Measurements from ENCODE around the gene PELI2. TPM values are rescaled to one million over a fixed set of nuclear protein-coding genes. Genes with fewer than 3 reads are reported as not detected.

PELI2 gene
- total RNA-seq, 1 experiment from 2014 or later = 10.0 TPM

DNA sequence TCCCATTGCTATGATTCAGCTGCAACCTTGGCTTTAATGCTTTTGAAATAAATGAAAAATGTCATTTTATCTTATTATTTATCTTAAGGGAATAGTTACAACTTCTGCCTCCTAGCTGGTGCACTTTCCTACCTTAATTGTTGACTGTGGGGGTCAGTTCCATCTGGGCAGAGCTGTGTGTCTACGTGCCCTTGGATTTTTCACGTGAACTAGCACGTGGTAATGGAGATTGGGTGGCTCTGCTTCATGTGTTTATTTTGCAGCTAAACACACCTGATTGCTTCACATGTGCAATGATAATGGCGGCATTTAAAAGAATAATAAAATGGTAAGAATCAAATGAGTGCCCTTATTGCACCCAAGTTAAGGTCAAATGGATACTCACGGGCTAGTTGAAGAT lies 10.6 kb upstream of the PELI2 start:
- TF ChIP-seq CTCF (conservative IDR thresholded peaks at IDR 0.05) = no peak
- no peak for TF ChIP-seq EZH2 (IDR thresholded peaks at IDR 0.05; ENCODE audit: low read depth)
- BruUV-seq (replicated peaks) = no TSS peak
- Histone ChIP-seq H3F3A (ENCODE audit: insufficient read depth, low read depth) (no peaks in the 10 kb centered on the region), H3K4me2 (no peak overlapping the region), H3K9me3 (ENCODE audit: insufficient read depth, low read depth) (no peaks in the 10 kb centered on the region), H3K27ac (no peak overlapping the region), H3K27me3 (ENCODE audit: insufficient read depth, low read depth) (no peaks in the 10 kb centered on the region), H2AFZ (no peak overlapping the region), H3K4me1 (replicated peaks; ENCODE audit: insufficient read depth) (no peaks in the 10 kb centered on the region), H3K79me2 (ENCODE audit: low read depth) (no peaks in the 10 kb centered on the region), H4K20me1 (ENCODE audit: insufficient read depth) (no peaks in the 10 kb centered on the region), H3K36me3 (ENCODE audit: low read depth) (no peaks in the 10 kb centered on the region), H3K9me2 (ENCODE audit: insufficient read depth) (no peaks in the 10 kb centered on the region; the same call in 1 of the 2 replicates), H3K4me3 (no peak overlapping the region)
- ChIA-PET POLR2A (ENCODE audit: unreplicated experiment) (no interaction called here), CTCF (no interaction called here)
- DNase-seq = no peak
- intact Hi-C loops (cut with micrococcal nuclease; ENCODE audit: unreplicated experiment) = no loop called here

- Histone ChIP-seq H3K27ac (no peak overlapping the region), H3K27me3 (ENCODE audit: insufficient read depth, low read depth) (no peaks in the 10 kb centered on the region)
- CTCF ChIA-PET = no interaction called here
Measured at GRCh38 chr14:56108057-56108456, 10.2 kb upstream of the PELI2 start.

GRCh38 chr14:56112781-56113180 lies 5.4 kb upstream of the PELI2 start:
- H3K4me3 ChIP-seq = no peak overlapping the region
- no peaks in the 10 kb centered on the region for H3F3A ChIP-seq (ENCODE audit: insufficient read depth, low read depth)
- no peaks in the 10 kb centered on the region for H3K4me1 ChIP-seq (replicated peaks; ENCODE audit: insufficient read depth)
- no peaks in the 10 kb centered on the region for H3K27me3 ChIP-seq (ENCODE audit: insufficient read depth, low read depth)
- DNase-seq = no peak
- H3K27ac ChIP-seq = no peak overlapping the region
- H3K4me2 ChIP-seq = no peak overlapping the region
- no peaks in the 10 kb centered on the region for H3K79me2 ChIP-seq (ENCODE audit: low read depth)
- H3K9me2 ChIP-seq (ENCODE audit: insufficient read depth) = no peaks in the 10 kb centered on the region; the same call in none of the 2 replicates
- POLR2A ChIA-PET (ENCODE audit: unreplicated experiment) = no interaction called here
- no peak overlapping the region for H2AFZ ChIP-seq
- intact Hi-C loops (cut with micrococcal nuclease; ENCODE audit: unreplicated experiment) = no loop called here
- no TSS peak for BruUV-seq (replicated peaks)
- CTCF ChIA-PET = no interaction called here
- no peak for TF ChIP-seq EZH2 (IDR thresholded peaks at IDR 0.05; ENCODE audit: low read depth)
- no peak for TF ChIP-seq CTCF (conservative IDR thresholded peaks at IDR 0.05)
- no peaks in the 10 kb centered on the region for H3K36me3 ChIP-seq (ENCODE audit: low read depth)
- no peaks in the 10 kb centered on the region for H4K20me1 ChIP-seq (ENCODE audit: insufficient read depth)
- no peaks in the 10 kb centered on the region for H3K9me3 ChIP-seq (ENCODE audit: insufficient read depth, low read depth)

More at GRCh38 chr14:56108057-56108456, 10.2 kb upstream of the PELI2 start:
- no TSS peak for BruUV-seq (replicated peaks)
- Histone ChIP-seq H3K9me2 (ENCODE audit: insufficient read depth) (no peaks in the 10 kb centered on the region; the same call in 1 of the 2 replicates), H3K4me2 (no peak overlapping the region), H3K4me1 (replicated peaks; ENCODE audit: insufficient read depth) (no peaks in the 10 kb centered on the region), H2AFZ (no peak overlapping the region), H3F3A (ENCODE audit: insufficient read depth, low read depth) (no peaks in the 10 kb centered on the region), H3K9me3 (ENCODE audit: insufficient read depth, low read depth) (no peaks in the 10 kb centered on the region), H3K4me3 (no peak overlapping the region), H3K36me3 (ENCODE audit: low read depth) (no peaks in the 10 kb centered on the region), H3K79me2 (ENCODE audit: low read depth) (no peaks in the 10 kb centered on the region), H4K20me1 (ENCODE audit: insufficient read depth) (no peaks in the 10 kb centered on the region)
- TF ChIP-seq CTCF (conservative IDR thresholded peaks at IDR 0.05) (no peak), EZH2 (IDR thresholded peaks at IDR 0.05; ENCODE audit: low read depth) (no peak)
- no peak for DNase-seq
- intact Hi-C loops (cut with micrococcal nuclease; ENCODE audit: unreplicated experiment) = no loop called here
- POLR2A ChIA-PET (ENCODE audit: unreplicated experiment) = no interaction called here

Measured in PC-9 (cell line).